ENCODE data around the gene CLMP. TPM values are rescaled to one million over a fixed set of nuclear protein-coding genes. Genes with fewer than 3 reads are reported as not detected.

The CLMP gene
- total and polyA plus RNA-seq, 9 donors, result 11.9 to 70.5 (median 25.3) TPM

DNA sequence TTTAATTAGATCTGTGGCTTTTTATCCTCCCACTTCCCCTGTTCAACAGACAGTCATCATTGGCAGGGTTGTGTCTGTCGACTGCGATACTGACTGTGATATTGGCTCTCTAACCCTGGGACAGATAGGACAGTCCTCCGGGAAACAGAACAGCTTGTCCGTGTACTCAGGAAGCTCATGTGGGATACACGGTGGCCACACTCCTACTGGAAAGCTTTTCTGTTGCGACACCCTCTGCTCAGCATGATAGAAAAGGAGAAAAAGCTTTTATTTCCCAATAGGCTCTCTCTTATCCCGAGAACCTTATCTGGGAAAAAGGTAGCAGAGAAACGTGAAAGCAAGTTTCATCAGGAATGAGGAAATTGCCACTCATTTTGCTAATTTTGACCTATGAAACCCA lies 72.7 kb downstream of the CLMP start:
- 8 to 11% (median 9%) methylated on average over 8 of the region's 8 CpGs for WGBS, 3 donors
- Histone ChIP-seq H3K9me3 (no peaks in the 10 kb centered on the region), H3K27ac (peak overlapping the region in 1 of 2 donors; percentile 46), H3K27me3 (no peaks in the 10 kb centered on the region), H3K4me3 (no peak overlapping the region), H3K4me1 (ENCODE audit: insufficient read depth) (peaks cover 2% of the 10 kb centered on the region), H3K36me3 (no peaks in the 10 kb centered on the region)
- intact Hi-C loops (cut with DNase I), result loop anchor here in 1 of 4 donors (10.0 kb wide), 1 partner anchor 62 kb away; no protein-coding TSS in a partner anchor
- TF ChIP-seq, protein P1, sequence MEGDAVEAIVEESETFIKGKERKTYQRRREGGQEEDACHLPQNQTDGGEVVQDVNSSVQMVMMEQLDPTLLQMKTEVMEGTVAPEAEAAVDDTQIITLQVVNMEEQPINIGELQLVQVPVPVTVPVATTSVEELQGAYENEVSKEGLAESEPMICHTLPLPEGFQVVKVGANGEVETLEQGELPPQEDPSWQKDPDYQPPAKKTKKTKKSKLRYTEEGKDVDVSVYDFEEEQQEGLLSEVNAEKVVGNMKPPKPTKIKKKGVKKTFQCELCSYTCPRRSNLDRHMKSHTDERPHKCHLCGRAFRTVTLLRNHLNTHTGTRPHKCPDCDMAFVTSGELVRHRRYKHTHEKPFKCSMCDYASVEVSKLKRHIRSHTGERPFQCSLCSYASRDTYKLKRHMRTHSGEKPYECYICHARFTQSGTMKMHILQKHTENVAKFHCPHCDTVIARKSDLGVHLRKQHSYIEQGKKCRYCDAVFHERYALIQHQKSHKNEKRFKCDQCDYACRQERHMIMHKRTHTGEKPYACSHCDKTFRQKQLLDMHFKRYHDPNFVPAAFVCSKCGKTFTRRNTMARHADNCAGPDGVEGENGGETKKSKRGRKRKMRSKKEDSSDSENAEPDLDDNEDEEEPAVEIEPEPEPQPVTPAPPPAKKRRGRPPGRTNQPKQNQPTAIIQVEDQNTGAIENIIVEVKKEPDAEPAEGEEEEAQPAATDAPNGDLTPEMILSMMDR (IDR thresholded peaks at IDR 0.05), result no peak
- no peak for TF ChIP-seq POLR2A (IDR thresholded peaks at IDR 0.05)
- TF ChIP-seq EP300 (IDR thresholded peaks at IDR 0.05), result no peak
- peak in 2 of 5 donors; percentile 38 to 75 for DNase-seq

- WGBS, 3 donors, result 96 to 97% (median 96%) methylated on average over 2 of the region's 2 CpGs
- Histone ChIP-seq H3K27me3 (no peaks in the 10 kb centered on the region), H3K27ac (no peak overlapping the region), H3K4me1 (ENCODE audit: insufficient read depth) (no peaks in the 10 kb centered on the region), H3K4me3 (no peak overlapping the region), H3K9me3 (no peaks in the 10 kb centered on the region), H3K36me3 (no peaks in the 10 kb centered on the region)
- no peak for TF ChIP-seq POLR2A (IDR thresholded peaks at IDR 0.05)
- TF ChIP-seq EP300 (IDR thresholded peaks at IDR 0.05), result no peak
- TF ChIP-seq, protein P1 (IDR thresholded peaks at IDR 0.05), result no peak
- DNase-seq, result no peak
- intact Hi-C loops (cut with DNase I), result loop anchor here in 1 of 4 donors (10.0 kb wide), 1 partner anchor 58 kb away; no protein-coding TSS in a partner anchor
Observed at GRCh38 chr11:123116486-123116885, 78.6 kb downstream of the CLMP start.

DNA sequence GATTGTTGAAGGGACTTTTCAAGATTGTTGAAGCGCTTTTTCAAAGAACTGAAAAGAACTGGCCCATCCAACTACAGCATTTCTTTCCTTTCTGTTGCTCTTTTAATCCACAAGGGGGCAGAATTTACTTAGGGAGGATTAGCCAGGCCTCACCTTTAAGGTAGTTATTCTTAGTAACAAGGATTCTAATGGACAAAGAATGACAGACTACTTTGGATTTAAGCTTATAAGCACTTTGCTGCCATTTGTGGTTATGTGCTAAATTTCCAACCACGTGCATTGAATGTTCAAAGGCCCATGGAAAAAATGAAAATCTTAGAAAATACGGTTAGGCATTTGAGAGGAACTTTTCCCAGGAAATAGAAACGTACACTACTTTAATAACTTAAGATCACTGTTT lies 83.6 kb downstream of the CLMP start:
- TF ChIP-seq EP300 (IDR thresholded peaks at IDR 0.05), result no peak
- TF ChIP-seq, protein P1 (IDR thresholded peaks at IDR 0.05), result peak; percentile 61 to 81 (median 77)
- TF ChIP-seq POLR2A (IDR thresholded peaks at IDR 0.05), result no peak
- 52 to 63% (median 62%) methylated on average over 4 of the region's 4 CpGs for WGBS, 3 donors
- intact Hi-C loops (cut with DNase I), result loop anchor here in 2 of 4 donors (2.0 to 10.0 kb wide), 3 partner anchors 63 to 136 kb away; no protein-coding TSS in a partner anchor

DNA sequence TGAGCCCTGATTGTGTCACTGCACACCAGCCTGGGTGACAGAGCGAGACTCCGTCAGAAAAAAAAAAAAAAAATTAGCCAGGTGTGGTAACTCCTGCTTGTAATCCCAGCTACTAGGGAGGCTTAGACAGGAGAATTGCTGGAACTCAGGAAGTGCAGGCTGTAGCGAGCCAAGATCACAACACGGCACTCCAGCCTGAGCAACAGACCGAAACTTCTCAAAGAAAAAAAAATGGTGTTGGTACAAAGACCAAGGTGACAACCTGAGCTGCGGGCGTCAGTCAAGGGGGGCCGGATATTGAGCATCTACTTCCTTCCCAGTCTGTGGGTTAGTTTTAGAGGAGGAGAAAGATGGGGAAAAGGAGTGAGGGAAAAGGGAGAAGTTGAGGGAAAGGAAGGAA lies 84.7 kb downstream of the CLMP start:
- Histone ChIP-seq H3K27ac (no peak overlapping the region), H3K9me3 (no peaks in the 10 kb centered on the region), H3K4me1 (ENCODE audit: insufficient read depth) (peaks cover 2% of the 10 kb centered on the region), H3K36me3 (no peaks in the 10 kb centered on the region), H3K4me3 (no peak overlapping the region), H3K27me3 (no peaks in the 10 kb centered on the region)
- TF ChIP-seq POLR2A (IDR thresholded peaks at IDR 0.05) (no peak), EP300 (IDR thresholded peaks at IDR 0.05) (no peak)
- TF ChIP-seq, protein P1 (IDR thresholded peaks at IDR 0.05), result no peak
- intact Hi-C loops (cut with DNase I), result loop anchor here in 2 of 4 donors (2.0 to 10.0 kb wide), 3 partner anchors 64 to 137 kb away; no protein-coding TSS in a partner anchor
- DNase-seq, result no peak
- 83 to 91% (median 90%) methylated on average over 8 of the region's 8 CpGs for WGBS, 3 donors

More for the DNA sequence above, 83.6 kb downstream of the CLMP start:
- H3K4me1 ChIP-seq (ENCODE audit: insufficient read depth), result peaks cover 2% of the 10 kb centered on the region
- H3K27me3 ChIP-seq, result no peaks in the 10 kb centered on the region
- H3K27ac ChIP-seq, result no peak overlapping the region
- no peak overlapping the region for H3K4me3 ChIP-seq
- no peak for DNase-seq
- no peaks in the 10 kb centered on the region for H3K9me3 ChIP-seq
- H3K36me3 ChIP-seq, result no peaks in the 10 kb centered on the region

All from ovary (tissue), 9 donors.